ENCODE data around the gene MKRN2OS.
"Not testable (repeated sequence)": the region's sequence is repeated elsewhere in the genome, so short reads cannot be mapped to it uniquely, and the experiment has no call there.

The MKRN2OS gene

GRCh38 chr3:12560505-12561190, 15.3 kb upstream of the MKRN2OS start:
- DNase-seq = no peak

- no peak for DNase-seq
These were observed 14.2 kb upstream of the MKRN2OS start for GRCh38 chr3:12559520-12559919.

- no peak for DNase-seq
These were observed 13.4 kb upstream of the MKRN2OS start for GRCh38 chr3:12558706-12559105.

- DNase-seq = no peak
These were observed 12.3 kb upstream of the MKRN2OS start for GRCh38 chr3:12557473-12558100.

- peak; percentile 85 for DNase-seq
These were observed 11.6 kb upstream of the MKRN2OS start, which contains the start of gene MKRN2 for GRCh38 chr3:12556690-12557472. Gene MKRN2 (plus strand): TSS chr3:12557087. CDS start chr3:12557151, 64 bp downstream.

GRCh38 chr3:12556314-12556689, 11.0 kb upstream of the MKRN2OS start:
- no peak for DNase-seq

GRCh38 chr3:12553921-12554391, 8.7 kb upstream of the MKRN2OS start:
- peak; percentile 4 for DNase-seq

GRCh38 chr3:12549971-12550760, 4.9 kb upstream of the MKRN2OS start:
- DNase-seq = no peak

GRCh38 chr3:12544652-12545472, 437 bp downstream of the MKRN2OS start:
- DNase-seq = no peak

- not testable (repeated sequence) for DNase-seq
These were observed 1.8 kb downstream of the MKRN2OS start for GRCh38 chr3:12543497-12543896.

GRCh38 chr3:12541625-12542024, 3.7 kb downstream of the MKRN2OS start:
- DNase-seq = no peak

GRCh38 chr3:12536423-12536822, 8.9 kb downstream of the MKRN2OS start:
- no peak for DNase-seq

GRCh38 chr3:12532182-12532581, 13.1 kb downstream of the MKRN2OS start:
- no peak for DNase-seq

GRCh38 chr3:12527757-12528143, 17.5 kb downstream of the MKRN2OS start:
- no peak for DNase-seq

GRCh38 chr3:12522721-12523120, 22.6 kb downstream of the MKRN2OS start:
- DNase-seq = no peak

GRCh38 chr3:12521010-12521409, 24.3 kb downstream of the MKRN2OS start:
- DNase-seq = no peak

- DNase-seq = no peak
These were observed 26.9 kb downstream of the MKRN2OS start for GRCh38 chr3:12518261-12519028.

- DNase-seq = no peak
These were observed 28.4 kb downstream of the MKRN2OS start for GRCh38 chr3:12516873-12517272.

GRCh38 chr3:12515631-12516030, 29.7 kb downstream of the MKRN2OS start:
- DNase-seq = no peak

- DNase-seq = no peak
These were observed 31.4 kb downstream of the MKRN2OS start for GRCh38 chr3:12513694-12514446.

All from stimulated activated CD4-positive, alpha-beta T cell treated with anti-CD3 and anti-CD28 coated beads, Interleukin-12 subunit alpha, Interleukin-12 subunit beta, amount 100 ng/mL, for 4 hours (primary cell).